ENCODE results near the gene MAML3.

Gene MAML3

DNA sequence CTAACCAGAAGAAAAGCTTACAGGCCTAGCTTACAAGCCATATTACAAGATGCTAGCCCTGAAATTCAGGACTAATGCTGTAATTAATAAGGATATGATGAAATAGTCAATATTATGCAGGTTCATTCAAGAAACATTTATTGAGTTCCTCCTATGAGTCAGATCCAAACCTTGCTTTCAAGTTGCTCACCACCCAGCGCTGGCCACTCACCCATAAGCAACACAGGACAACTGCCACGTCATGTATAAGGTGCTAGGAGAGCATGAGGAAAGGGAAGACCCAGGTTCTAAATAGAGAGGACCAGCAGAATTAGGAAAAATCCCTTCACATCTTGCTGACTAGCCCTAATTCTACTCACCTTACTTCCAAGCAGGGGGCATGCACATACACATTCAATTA is 23.3 kb downstream of the MAML3 start:
- no peaks in the 10 kb centered on the region for H3K27me3 ChIP-seq (ENCODE audit: low read depth)
- in situ Hi-C loops (cut with MboI; ENCODE audit: low sequenced_read_pairs): no loop called here
- no peak for DNase-seq (ENCODE audit: low spot score in 2 of 2)
- H3K4me1 ChIP-seq: peaks cover 11% of the 10 kb centered on the region
- H3K4me3 ChIP-seq: no peak overlapping the region
- H3K9me3 ChIP-seq: no peaks in the 10 kb centered on the region
- no peaks in the 10 kb centered on the region for H3K36me3 ChIP-seq (replicated peaks)

DNA sequence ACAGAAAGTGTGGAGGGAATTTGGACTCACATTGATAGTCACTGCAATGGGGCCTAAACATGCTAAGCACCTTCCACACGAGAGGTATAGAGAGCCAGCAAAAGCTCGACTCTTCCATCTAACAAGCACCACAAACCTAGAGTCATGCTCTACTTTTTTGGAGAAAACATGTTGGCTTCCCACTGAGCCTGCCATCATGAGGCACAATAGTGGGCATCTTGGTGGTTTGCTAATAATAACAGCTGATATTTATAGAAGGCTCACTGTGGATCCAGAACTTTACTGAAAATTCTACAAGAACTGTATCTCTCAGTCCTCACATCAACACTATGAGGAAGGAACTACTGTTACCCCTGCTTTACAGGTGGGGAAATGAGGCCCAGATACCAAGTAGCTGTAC is 26.6 kb downstream of the MAML3 start:
- Histone ChIP-seq H3K9me3 (no peaks in the 10 kb centered on the region), H3K27me3 (ENCODE audit: low read depth) (no peaks in the 10 kb centered on the region), H3K4me1 (no peaks in the 10 kb centered on the region), H3K36me3 (replicated peaks) (no peaks in the 10 kb centered on the region), H3K4me3 (no peak overlapping the region)
- in situ Hi-C loops (cut with MboI; ENCODE audit: low sequenced_read_pairs): no loop called here
- no peak for DNase-seq (ENCODE audit: low spot score in 2 of 2)

DNA sequence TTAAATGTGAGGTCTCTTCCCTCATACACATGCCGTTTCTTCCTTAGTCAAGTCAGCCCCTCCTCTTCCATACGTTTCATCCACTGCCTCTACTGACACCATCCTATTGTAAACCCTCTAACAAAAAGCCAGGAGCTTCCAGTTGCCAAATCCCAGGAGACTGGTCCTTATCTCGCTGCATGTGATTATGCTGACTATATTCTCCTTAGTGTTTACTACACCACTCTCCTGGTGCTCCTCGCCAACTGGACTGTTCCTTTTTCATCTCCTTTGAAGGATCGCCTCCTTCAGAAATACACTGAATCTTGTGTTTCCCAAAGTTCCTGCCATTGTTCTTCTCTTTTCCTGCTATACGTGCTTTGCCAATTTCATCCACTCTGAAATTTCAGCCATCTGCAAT is 27.7 kb downstream of the MAML3 start:
- H3K4me3 ChIP-seq: no peak overlapping the region
- no peaks in the 10 kb centered on the region for H3K36me3 ChIP-seq (replicated peaks)
- no peak for DNase-seq (ENCODE audit: low spot score in 2 of 2)
- in situ Hi-C loops (cut with MboI; ENCODE audit: low sequenced_read_pairs): no loop called here
- H3K4me1 ChIP-seq: no peaks in the 10 kb centered on the region
- no peaks in the 10 kb centered on the region for H3K9me3 ChIP-seq
- H3K27me3 ChIP-seq (ENCODE audit: low read depth): no peaks in the 10 kb centered on the region

DNA sequence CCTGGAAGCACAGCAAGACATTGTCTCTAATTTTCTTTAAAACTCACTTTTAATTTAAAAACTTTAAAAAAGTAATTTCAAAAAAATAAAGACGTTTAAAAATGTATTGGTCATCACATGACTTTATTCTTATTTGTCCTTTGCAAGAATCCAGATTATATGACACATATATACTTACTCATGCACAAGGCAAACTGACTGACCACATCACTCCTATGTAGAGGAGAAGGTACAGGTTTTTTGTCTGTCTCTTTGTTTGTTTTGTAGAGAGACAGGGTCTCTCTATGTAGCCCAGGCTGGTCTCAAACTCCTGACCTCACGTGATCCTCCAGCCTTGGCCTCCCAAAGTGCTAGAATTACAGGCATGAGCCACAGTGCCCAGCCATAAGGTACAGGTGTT is 28.6 kb downstream of the MAML3 start:
- in situ Hi-C loops (cut with MboI; ENCODE audit: low sequenced_read_pairs): no loop called here
- no peak for DNase-seq (ENCODE audit: low spot score in 2 of 2)
- H3K4me3 ChIP-seq: no peak overlapping the region
- no peaks in the 10 kb centered on the region for H3K36me3 ChIP-seq (replicated peaks)
- no peaks in the 10 kb centered on the region for H3K27me3 ChIP-seq (ENCODE audit: low read depth)
- H3K9me3 ChIP-seq: no peaks in the 10 kb centered on the region
- H3K4me1 ChIP-seq: no peaks in the 10 kb centered on the region

DNA sequence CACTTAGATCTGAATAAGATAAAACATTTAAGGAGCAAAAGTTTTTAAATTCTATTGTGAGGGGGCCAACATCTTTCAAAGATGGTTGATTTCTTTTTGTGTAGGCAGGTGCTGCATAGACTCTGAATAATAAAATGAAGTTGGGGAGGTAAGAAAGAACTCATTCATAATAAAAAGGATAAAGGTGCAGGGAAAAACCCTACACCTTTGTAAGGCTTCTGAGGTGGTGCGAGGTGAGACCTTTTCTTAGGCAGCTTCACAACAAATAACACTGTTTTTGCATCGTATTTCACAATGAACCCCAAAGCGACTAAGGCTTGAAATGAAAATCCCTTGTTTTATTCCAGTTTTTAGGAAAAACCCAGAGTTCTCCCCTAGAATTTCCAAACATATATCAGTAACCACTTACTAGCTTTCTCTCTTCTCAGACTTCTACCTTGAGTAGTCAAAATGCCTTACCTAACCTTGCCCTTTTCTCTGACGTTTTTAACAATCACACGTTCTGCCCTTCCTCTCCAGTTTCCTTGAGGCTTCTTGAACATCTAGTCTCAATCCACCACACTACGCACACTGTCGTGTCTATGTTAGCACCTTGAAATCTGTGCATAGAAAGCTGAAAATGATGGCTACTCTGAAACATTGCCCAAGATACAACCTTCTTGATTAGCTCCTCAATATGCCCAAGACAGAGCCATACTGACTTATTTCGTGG is 30.2 kb downstream of the MAML3 start:
- Histone ChIP-seq H3K36me3 (replicated peaks) (no peaks in the 10 kb centered on the region), H3K9me3 (no peaks in the 10 kb centered on the region), H3K27me3 (ENCODE audit: low read depth) (no peaks in the 10 kb centered on the region), H3K4me1 (no peaks in the 10 kb centered on the region), H3K4me3 (no peak overlapping the region)
- no peak for DNase-seq (ENCODE audit: low spot score in 2 of 2)
- in situ Hi-C loops (cut with MboI; ENCODE audit: low sequenced_read_pairs): no loop called here

DNA sequence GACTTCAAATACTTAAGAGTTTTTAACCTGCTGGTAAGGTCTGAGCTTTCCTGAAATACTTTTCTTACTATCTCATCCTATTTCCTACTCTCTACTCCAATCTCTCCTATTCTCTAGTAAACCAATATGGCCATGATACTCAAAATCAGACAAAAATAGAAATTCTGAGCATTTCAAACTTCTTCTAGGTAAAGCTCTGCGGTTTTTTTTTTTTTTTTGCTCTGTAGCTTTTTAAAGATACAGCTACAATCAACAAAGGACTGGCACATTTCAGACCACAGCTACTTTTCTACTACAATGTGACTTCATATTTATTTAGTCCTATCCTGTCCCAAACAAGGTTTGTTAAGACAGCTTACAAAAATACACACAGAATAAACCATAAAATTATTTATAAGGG is 31.1 kb downstream of the MAML3 start:
- in situ Hi-C loops (cut with MboI; ENCODE audit: low sequenced_read_pairs): no loop called here
- Histone ChIP-seq H3K36me3 (replicated peaks) (no peaks in the 10 kb centered on the region), H3K4me1 (no peaks in the 10 kb centered on the region), H3K9me3 (no peaks in the 10 kb centered on the region), H3K4me3 (no peak overlapping the region), H3K27me3 (ENCODE audit: low read depth) (no peaks in the 10 kb centered on the region)
- no peak for DNase-seq (ENCODE audit: low spot score in 2 of 2)

DNA sequence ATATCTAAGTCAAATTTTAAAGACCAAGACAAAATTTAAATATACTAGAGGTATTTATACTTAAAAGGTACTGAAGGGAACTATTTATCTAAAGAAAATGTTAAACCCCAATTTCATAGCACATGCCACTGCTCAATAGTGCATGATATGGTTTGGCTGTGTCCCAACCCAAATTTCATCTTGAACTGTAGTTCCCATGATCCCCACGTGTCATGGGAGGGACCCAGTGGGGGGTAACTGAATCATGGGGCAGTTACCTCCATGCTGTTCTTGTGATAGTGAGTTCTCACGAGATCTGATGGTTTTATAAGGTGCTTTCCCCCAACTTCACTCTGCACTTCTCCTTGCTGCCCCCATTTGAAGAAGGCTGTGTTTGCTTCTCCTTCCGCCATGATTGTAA is 32.3 kb downstream of the MAML3 start:
- Histone ChIP-seq H3K4me1 (no peaks in the 10 kb centered on the region), H3K9me3 (no peaks in the 10 kb centered on the region), H3K36me3 (replicated peaks) (no peaks in the 10 kb centered on the region), H3K27me3 (ENCODE audit: low read depth) (no peaks in the 10 kb centered on the region), H3K4me3 (no peak overlapping the region)
- in situ Hi-C loops (cut with MboI; ENCODE audit: low sequenced_read_pairs): no loop called here
- no peak for DNase-seq (ENCODE audit: low spot score in 2 of 2)

DNA sequence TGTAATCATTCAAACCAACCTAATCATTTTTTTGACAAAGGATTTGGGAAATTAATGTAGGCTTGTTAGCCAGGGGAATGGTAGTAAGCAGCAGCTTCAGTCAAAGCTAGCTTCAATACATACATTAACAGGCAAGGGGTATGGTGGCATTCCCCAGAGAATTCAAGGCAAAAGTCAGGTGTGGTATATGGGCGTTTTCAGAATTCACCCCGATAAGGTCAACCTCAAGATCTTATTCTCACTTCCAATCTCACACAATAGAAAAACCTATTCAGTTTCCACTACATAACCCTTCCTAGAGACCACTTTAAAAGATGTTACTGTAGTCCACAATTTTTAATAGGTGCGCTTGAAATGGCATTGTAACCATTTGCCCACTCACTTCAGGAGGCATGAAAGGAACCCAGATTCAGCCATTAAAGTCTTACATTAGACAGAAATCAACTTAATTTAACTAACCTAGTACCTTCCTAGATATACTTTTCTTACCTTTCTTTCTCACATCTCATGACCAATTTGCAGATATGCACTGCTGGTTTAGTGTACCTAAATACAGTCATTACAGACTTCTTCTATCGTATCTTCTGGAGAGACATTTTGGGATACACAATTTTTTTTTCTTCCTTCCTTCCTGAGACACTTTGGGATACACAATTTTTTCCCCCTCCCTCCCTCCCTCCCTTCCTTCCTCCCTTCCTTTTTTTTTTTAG is 34.9 kb downstream of the MAML3 start:
- H3K9me3 ChIP-seq: no peaks in the 10 kb centered on the region
- DNase-seq (ENCODE audit: low spot score in 2 of 2): no peak
- H3K27me3 ChIP-seq (ENCODE audit: low read depth): no peaks in the 10 kb centered on the region
- H3K4me3 ChIP-seq: no peak overlapping the region
- in situ Hi-C loops (cut with MboI; ENCODE audit: low sequenced_read_pairs): no loop called here
- no peaks in the 10 kb centered on the region for H3K4me1 ChIP-seq
- no peaks in the 10 kb centered on the region for H3K36me3 ChIP-seq (replicated peaks)

DNA sequence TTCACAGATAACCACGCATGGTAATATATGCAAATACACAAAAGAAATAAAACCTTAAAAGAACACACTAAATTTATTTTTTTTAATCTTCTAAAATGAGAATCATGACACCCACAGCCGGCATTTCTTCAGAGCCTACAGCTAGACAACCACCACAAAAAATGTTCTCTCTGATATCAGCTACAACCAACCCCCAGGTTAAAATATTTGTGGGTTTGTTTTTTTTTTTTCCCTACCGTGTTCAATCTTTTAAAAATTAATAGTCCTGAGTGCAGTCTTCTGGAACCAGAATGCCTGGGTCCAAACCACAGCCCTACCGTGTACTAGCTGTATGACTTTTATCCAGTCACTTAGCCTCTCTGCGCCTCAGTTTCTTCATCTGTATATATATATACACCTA is 36.0 kb downstream of the MAML3 start:
- Histone ChIP-seq H3K27me3 (ENCODE audit: low read depth) (no peaks in the 10 kb centered on the region), H3K4me1 (no peaks in the 10 kb centered on the region), H3K9me3 (no peaks in the 10 kb centered on the region), H3K4me3 (no peak overlapping the region), H3K36me3 (replicated peaks) (no peaks in the 10 kb centered on the region)
- in situ Hi-C loops (cut with MboI; ENCODE audit: low sequenced_read_pairs): no loop called here
- DNase-seq (ENCODE audit: low spot score in 2 of 2): no peak

DNA sequence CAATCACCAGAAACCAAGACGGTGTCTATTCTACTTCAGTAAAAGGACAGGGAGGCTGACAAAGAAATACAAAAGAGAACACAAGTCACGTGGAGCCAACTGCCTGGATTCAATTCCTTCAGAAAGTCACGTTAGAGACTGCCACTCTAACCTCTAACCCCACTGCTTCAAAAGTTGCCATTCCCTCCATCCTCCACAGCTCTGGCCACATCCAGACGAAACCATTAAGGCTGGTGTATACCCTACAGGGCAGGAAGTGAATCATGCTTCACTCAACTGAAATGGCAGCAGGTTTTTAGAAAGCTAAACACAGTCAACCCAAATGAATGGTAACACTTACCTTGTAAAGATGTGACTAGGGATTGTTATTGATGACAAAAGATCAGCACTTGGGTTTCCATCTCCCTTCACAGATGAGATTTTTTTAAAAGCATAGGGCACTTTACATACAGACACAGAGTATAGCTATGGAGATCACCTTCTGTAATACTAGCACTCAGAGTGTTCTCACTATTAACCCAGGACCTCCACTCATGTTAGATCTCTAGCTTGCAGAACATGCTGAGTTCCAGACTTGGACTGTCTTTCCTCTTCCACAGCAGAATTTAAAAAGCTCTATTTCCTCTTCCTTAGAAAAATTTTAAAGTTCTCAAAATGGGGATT is 37.4 kb downstream of the MAML3 start:
- no peak overlapping the region for H3K4me3 ChIP-seq
- no peak for DNase-seq (ENCODE audit: low spot score in 2 of 2)
- H3K9me3 ChIP-seq: no peaks in the 10 kb centered on the region
- H3K36me3 ChIP-seq (replicated peaks): no peaks in the 10 kb centered on the region
- in situ Hi-C loops (cut with MboI; ENCODE audit: low sequenced_read_pairs): no loop called here
- H3K27me3 ChIP-seq (ENCODE audit: low read depth): no peaks in the 10 kb centered on the region
- no peaks in the 10 kb centered on the region for H3K4me1 ChIP-seq

DNA sequence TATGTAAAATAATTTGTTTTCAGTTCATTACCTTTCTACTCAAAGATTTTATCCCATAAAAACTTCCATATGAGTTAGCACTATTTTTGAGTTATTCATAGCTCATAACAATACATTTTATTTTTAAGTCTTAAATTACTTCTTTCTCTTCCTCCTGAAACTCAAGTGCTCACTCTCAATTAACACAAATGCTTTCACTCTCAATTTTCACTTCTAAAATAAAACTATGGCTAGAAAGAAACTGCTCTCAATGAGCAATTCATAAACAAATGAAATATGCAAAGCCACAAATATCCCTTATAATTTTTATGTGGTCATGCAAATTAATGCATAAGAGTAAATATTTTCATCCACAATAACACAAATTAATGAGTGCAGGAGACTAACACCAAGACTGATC is 38.8 kb downstream of the MAML3 start:
- DNase-seq (ENCODE audit: low spot score in 2 of 2): no peak
- Histone ChIP-seq H3K4me1 (no peaks in the 10 kb centered on the region), H3K9me3 (no peaks in the 10 kb centered on the region), H3K27me3 (ENCODE audit: low read depth) (no peaks in the 10 kb centered on the region), H3K36me3 (replicated peaks) (no peaks in the 10 kb centered on the region), H3K4me3 (no peak overlapping the region)
- in situ Hi-C loops (cut with MboI; ENCODE audit: low sequenced_read_pairs): no loop called here

DNA sequence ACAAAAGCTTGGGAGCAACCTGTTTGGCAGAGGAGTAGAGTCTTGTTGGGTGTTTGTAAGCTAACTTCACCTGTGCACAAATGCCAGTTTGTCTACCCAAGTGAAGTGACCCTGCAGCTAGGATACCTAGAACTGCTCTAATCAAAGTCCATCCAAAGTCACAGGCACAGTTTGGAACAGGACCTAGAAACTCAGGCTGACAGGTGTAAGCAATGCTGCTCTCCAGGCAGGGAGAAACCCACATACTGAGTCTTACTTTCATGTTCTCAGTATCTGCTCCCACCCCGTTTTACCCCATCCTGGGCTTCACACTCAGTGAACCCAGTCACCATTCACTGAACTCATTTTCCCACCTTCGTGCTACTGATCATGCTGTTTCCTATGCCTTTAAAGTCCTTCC is 40.3 kb downstream of the MAML3 start:
- Histone ChIP-seq H3K27me3 (ENCODE audit: low read depth) (no peaks in the 10 kb centered on the region), H3K9me3 (no peaks in the 10 kb centered on the region), H3K4me1 (no peaks in the 10 kb centered on the region), H3K36me3 (replicated peaks) (no peaks in the 10 kb centered on the region), H3K4me3 (no peak overlapping the region)
- in situ Hi-C loops (cut with MboI; ENCODE audit: low sequenced_read_pairs): no loop called here
- DNase-seq (ENCODE audit: low spot score in 2 of 2): no peak

DNA sequence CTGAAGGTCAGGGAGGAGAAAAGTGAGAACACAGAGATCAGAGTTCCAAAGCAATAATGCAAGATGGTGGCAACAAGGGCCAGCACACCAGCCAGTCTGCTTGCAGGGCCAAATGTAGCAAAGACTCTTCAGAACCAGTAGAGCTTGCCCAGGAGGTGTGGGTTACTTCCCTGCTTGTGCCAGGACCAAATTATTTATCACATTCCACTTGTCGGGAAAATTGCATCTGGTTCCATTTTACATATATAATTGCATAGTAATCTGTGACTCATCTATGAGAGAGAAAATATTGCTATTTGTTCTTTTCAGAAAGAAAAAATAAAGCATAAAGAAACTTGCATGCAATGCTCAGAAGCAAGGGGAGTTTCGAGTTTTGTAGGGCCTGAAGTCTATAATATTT is 41.4 kb downstream of the MAML3 start:
- in situ Hi-C loops (cut with MboI; ENCODE audit: low sequenced_read_pairs): no loop called here

DNA sequence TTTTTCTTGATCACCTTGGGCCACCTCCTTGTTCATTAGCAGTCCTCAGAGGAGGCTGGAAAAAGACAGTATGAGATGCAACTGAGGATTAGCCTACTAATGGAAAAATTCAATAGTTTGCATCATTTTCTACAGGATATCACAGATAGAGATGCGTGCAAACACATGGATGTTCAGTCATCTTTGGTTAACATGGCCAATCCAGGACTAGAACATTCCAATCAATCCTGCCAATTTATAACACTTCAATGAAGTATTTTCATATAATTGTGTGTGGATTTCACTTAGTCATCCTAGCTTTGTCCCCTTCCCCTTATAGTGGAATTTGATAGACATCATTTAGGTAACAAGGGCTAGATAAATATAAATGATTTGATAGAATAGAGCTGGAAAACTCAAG is 42.7 kb downstream of the MAML3 start:
- H3K27me3 ChIP-seq (ENCODE audit: low read depth): no peaks in the 10 kb centered on the region
- H3K4me3 ChIP-seq: no peak overlapping the region
- H3K36me3 ChIP-seq (replicated peaks): no peaks in the 10 kb centered on the region
- no peak for DNase-seq (ENCODE audit: low spot score in 2 of 2)
- in situ Hi-C loops (cut with MboI; ENCODE audit: low sequenced_read_pairs): no loop called here
- no peaks in the 10 kb centered on the region for H3K9me3 ChIP-seq
- no peaks in the 10 kb centered on the region for H3K4me1 ChIP-seq

More for the DNA sequence above, 41.4 kb downstream of the MAML3 start:
- no peaks in the 10 kb centered on the region for H3K36me3 ChIP-seq (replicated peaks)
- DNase-seq (ENCODE audit: low spot score in 2 of 2): no peak
- no peaks in the 10 kb centered on the region for H3K4me1 ChIP-seq
- no peaks in the 10 kb centered on the region for H3K9me3 ChIP-seq
- H3K4me3 ChIP-seq: no peak overlapping the region
- no peaks in the 10 kb centered on the region for H3K27me3 ChIP-seq (ENCODE audit: low read depth)
